Lung (tissue), 12 donors: Measurements from ENCODE around the gene PKD1. TPM values are rescaled to one million over a fixed set of nuclear protein-coding genes. Genes with fewer than 3 reads are reported as not detected.

Source experiments
- ATAC-seq: fragments of 200-7000 bp; cut with Tn5 transposase; one replicate; pipeline ENCODE4 v1.9.1; 2020; ENCODE audit warnings: moderate number of reproducible peaks; ENCODE audit not compliant: insufficient read depth, low FRiP score
- DNase-seq, 3 donors: peaks; one replicate each; pipeline ENCODE4 v3.0.0-alpha.2; 2013 to 2017
- H3K27ac ChIP-seq, 2 donors: one replicate each; pipeline ENCODE4 v1.5.1; 2013; ENCODE audit warnings: mild to moderate bottlenecking in 2 of 2, moderate library complexity in 2 of 2, control low read depth in 1 of 2, inconsistent platforms in 1 of 2, low read depth in 1 of 2, low read length in 1 of 2
- H3K27me3 ChIP-seq, 3 donors: one replicate each; pipeline ENCODE4 v1.5.1; 2013; ENCODE audit warnings: low read length in 2 of 3; ENCODE audit not compliant: control insufficient read depth in 3 of 3, insufficient read depth in 3 of 3
- H3K36me3 ChIP-seq, 4 donors: one replicate each; pipeline ENCODE4 v1.5.1; 2013; ENCODE audit warnings: low read length in 4 of 4, mild to moderate bottlenecking in 1 of 4, moderate library complexity in 1 of 4; ENCODE audit not compliant: control insufficient read depth in 4 of 4, insufficient read depth in 4 of 4
- H3K4me1 ChIP-seq, 5 donors: one replicate each; pipeline ENCODE4 v1.5.1; 2013; ENCODE audit warnings: low read length in 5 of 5, mild to moderate bottlenecking in 2 of 5, moderate library complexity in 1 of 5; ENCODE audit not compliant: control insufficient read depth in 5 of 5, insufficient read depth in 5 of 5
- H3K4me3 ChIP-seq: one replicate; pipeline ENCODE4 v1.5.1; 2013; ENCODE audit warnings: mild to moderate bottlenecking, control low read depth, moderate library complexity
- H3K9ac ChIP-seq, 2 donors: one replicate each; pipeline ENCODE4 v1.5.1; 2013; ENCODE audit warnings: low read length in 2 of 2, control low read depth in 1 of 2; ENCODE audit not compliant: insufficient read depth in 1 of 2
- H3K9me3 ChIP-seq, 4 donors: one replicate each; pipeline ENCODE4 v1.5.1; 2013; ENCODE audit warnings: low read length in 3 of 4, mild to moderate bottlenecking in 1 of 4, moderate library complexity in 1 of 4; ENCODE audit not compliant: control insufficient read depth in 4 of 4, insufficient read depth in 3 of 4
- WGBS, 2 donors: extraction: QIAGEN DNeasy Blood & Tissue Kit; methylation state at CpG; one replicate each; pipeline ENCODE4 v1.1.7; 2013; 5-methylcytosine and 5-hydroxymethylcytosine counted together
- polyA plus RNA-seq, 2 donors: library from polyadenylated mRNA; stranded (reverse); fragments of 200-250 nt; gene quantifications; one replicate each; pipeline ENCODE4 v1.2.1, GENCODE V29; 2013
- total RNA-seq, 2 donors: library from RNA; depleted of rRNA in 1 of 2; stranded (reverse); fragments of >200 nt in 1 of 2; gene quantifications; one replicate each; pipeline ENCODE4 v1.2.1, GENCODE V29; 2014 to 2021
- TF ChIP-seq, protein P1 (sequence below): IDR thresholded peaks from 2 replicates; pipeline ENCODE4 v1.5.1; 2012; ENCODE audit warnings: mild to moderate bottlenecking; ENCODE audit errors: control extremely low read depth, extremely low read depth
- donor health status: control.
- donor health status: control.
- donor health status: Bipolar disorder and iron deficiency.
- donor health status: healthy.
- donor health status: DM: yes; HTN: yes; CAD: no.

Gene PKD1
- total and polyA plus RNA-seq, 4 donors = 39.1 to 128 (median 64.6) TPM

DNA sequence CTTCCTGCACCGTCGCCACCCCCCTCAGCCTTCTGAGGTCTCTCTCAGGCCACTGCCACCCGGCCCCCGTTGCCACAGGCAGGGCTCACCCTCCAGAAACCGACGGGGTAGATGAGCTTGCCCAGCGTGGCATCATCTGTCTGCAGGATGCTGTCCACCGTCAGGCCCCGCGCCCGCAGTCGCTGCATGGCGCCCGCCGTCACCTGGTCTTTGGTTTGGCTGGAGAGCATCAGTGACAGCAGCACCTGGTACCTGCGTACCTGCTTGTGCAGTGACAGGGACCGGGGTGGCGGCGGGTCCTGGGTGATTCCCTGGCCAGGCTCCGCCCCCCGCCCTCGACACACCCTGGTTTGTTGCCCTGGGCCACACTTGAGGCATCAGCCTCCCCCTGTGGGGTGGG, 91.2 kb downstream of the PKD1 start:
- 68 to 70% methylated on average over 22 of the region's 22 CpGs for WGBS, 2 donors

DNA sequence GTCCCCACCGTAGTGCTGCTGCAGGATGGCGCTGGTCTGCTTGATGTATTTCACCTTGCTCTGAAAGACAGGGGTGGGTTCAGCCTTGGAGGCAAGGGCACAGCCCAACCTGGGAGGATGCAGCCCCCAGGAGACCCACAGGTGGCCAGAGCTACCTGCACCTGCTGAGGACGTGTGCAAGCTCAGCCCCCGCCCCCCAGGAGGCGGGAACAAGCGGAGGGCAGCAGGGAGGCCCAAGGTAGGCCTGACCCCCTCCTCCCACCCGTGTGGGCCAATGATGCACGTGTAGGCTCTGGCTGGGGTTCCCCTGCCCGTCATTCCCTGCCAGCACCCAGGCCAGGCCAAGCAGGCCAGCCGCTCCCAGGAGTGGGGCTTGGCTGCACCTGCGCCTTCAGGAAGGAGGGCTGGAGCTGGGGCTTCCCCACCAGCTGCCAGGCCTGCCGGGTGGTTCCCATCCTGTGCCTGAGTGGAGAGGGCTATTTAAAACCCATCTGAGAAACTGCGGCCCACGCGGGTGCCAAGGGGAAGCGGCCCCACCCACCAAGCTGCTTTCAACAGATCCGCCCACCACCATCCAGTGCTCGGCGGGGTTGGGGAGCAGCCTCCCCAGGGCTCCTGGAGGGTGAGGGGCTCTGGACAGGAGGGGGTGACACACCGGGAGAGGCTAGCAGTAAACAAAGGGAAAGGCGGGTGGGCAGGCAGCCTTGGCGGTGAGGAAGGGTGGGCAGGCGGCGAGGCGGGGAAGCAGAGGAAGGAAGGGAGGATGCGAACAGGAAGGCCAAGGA, 91.8 kb downstream of the PKD1 start:
- Histone ChIP-seq H3K36me3 (peaks cover 0 to 4% (median 0%) of the 10 kb centered on the region in 4 donors), H3K27ac (peak overlapping the region; percentile 34 to 78), H3K9ac (no peak overlapping the region), H3K4me1 (peaks cover 8 to 67% (median 56%) of the 10 kb centered on the region in 5 donors), H3K27me3 (no peaks in the 10 kb centered on the region), H3K9me3 (no peaks in the 10 kb centered on the region), H3K4me3 (no peak overlapping the region)
- DNase-seq (peak in 1 of 3 donors; percentile 49), ATAC-seq (no peak)
- TF ChIP-seq, protein P1, sequence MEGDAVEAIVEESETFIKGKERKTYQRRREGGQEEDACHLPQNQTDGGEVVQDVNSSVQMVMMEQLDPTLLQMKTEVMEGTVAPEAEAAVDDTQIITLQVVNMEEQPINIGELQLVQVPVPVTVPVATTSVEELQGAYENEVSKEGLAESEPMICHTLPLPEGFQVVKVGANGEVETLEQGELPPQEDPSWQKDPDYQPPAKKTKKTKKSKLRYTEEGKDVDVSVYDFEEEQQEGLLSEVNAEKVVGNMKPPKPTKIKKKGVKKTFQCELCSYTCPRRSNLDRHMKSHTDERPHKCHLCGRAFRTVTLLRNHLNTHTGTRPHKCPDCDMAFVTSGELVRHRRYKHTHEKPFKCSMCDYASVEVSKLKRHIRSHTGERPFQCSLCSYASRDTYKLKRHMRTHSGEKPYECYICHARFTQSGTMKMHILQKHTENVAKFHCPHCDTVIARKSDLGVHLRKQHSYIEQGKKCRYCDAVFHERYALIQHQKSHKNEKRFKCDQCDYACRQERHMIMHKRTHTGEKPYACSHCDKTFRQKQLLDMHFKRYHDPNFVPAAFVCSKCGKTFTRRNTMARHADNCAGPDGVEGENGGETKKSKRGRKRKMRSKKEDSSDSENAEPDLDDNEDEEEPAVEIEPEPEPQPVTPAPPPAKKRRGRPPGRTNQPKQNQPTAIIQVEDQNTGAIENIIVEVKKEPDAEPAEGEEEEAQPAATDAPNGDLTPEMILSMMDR = no peak
- WGBS, 2 donors = 33 to 36% methylated on average over 25 to 26 of the region's 26 CpGs

More for the DNA sequence above, 91.2 kb downstream of the PKD1 start:
- H3K9me3 ChIP-seq = no peaks in the 10 kb centered on the region
- TF ChIP-seq, protein P1 = no peak
- H3K4me3 ChIP-seq = no peak overlapping the region
- DNase-seq = no peak
- peaks cover 8 to 63% (median 50%) of the 10 kb centered on the region in 5 donors for H3K4me1 ChIP-seq
- H3K27ac ChIP-seq = peak overlapping the region; percentile 18 to 78
- no peak for ATAC-seq
- H3K36me3 ChIP-seq = no peaks in the 10 kb centered on the region
- H3K27me3 ChIP-seq = no peaks in the 10 kb centered on the region
- H3K9ac ChIP-seq = no peak overlapping the region

DNA sequence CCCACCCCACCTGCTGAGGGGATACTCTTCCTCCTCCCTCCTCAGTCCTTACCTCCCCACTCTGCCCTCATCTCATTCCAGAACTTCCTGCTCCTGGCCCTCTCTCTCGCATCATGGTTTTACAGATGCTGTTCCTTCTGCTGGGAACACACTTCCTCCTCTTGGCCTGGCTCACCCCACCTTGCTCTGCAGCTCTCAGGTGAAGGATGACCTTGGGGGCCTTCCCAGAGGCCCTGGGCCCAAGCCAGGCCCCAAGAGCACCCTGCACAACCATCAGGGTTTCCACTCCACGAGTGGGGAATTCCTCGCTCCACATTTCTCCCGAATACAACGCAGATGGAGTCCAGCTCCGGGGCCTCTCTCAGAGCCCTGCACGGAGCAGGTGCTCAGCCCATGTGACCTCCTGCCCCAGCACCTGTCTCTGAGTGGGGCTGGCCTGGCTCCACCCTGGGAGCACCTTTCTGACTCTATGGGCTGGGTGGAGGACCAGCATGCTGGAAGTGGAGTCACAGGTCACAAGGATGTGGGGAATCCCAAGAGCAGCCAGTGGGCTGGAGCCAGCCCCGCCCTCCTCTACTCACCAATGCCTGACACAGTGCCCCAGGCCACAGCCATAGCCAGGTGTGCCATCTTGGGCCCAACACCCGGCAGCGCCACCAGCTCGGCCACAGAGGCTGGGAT, 92.6 kb downstream of the PKD1 start:
- Histone ChIP-seq H3K9me3 (no peaks in the 10 kb centered on the region), H3K36me3 (peaks cover 0 to 8% (median 0%) of the 10 kb centered on the region in 4 donors), H3K27ac (peak overlapping the region in 1 of 2 donors; percentile 78), H3K4me3 (no peak overlapping the region), H3K4me1 (peaks cover 3 to 68% (median 55%) of the 10 kb centered on the region in 5 donors), H3K27me3 (no peaks in the 10 kb centered on the region), H3K9ac (no peak overlapping the region)
- TF ChIP-seq, protein P1 = no peak
- 56 to 74% methylated on average over 11 of the region's 11 CpGs for WGBS, 2 donors
- DNase-seq (no peak), ATAC-seq (no peak)
